ENCODE data around the gene TIMM8A. TPM values are rescaled to one million over a fixed set of nuclear protein-coding genes. Genes with fewer than 3 reads are reported as not detected.

The TIMM8A gene
- 1 to 10 TPM; 6.0 to 7.4 (median 7.0) TPM for total RNA-seq
- 4.3 TPM for total RNA-seq (2013)

- Mint-ChIP-seq H3K4me1 (peaks cover 0 to 10% of the 10 kb centered on the region in 2 donors), H3K36me3 (no peaks in the 10 kb centered on the region), H3K9me3 (no peaks in the 10 kb centered on the region), H3K4me3 (peak within 1 kb of the TSS; percentile 87), H3K27ac (peak within 1 kb of the TSS; percentile 71 to 89), H3K27me3 (ENCODE audit: low read depth in 2 of 2) (no peaks in the 10 kb centered on the region)
- Histone ChIP-seq H3K27ac (ENCODE audit: low read length) (peak within 1 kb of the TSS; percentile 84), H3K27me3 (ENCODE audit: control insufficient read depth, insufficient read depth, low read length) (no peaks in the 10 kb centered on the region), H3K9me3 (ENCODE audit: control insufficient read depth, insufficient read depth, low read length) (no peaks in the 10 kb centered on the region), H3K4me1 (ENCODE audit: control insufficient read depth, insufficient read depth, low read length) (peaks cover 13% of the 10 kb centered on the region), H3K36me3 (ENCODE audit: control insufficient read depth, insufficient read depth, low read length) (no peaks in the 10 kb centered on the region), H3K4me3 (ENCODE audit: low read length) (peak within 1 kb of the TSS; percentile 97)
- WGBS (ENCODE audit: insufficient coverage) = under 1% methylated on average over 55 of the region's 55 CpGs
- TF ChIP-seq, protein P1, sequence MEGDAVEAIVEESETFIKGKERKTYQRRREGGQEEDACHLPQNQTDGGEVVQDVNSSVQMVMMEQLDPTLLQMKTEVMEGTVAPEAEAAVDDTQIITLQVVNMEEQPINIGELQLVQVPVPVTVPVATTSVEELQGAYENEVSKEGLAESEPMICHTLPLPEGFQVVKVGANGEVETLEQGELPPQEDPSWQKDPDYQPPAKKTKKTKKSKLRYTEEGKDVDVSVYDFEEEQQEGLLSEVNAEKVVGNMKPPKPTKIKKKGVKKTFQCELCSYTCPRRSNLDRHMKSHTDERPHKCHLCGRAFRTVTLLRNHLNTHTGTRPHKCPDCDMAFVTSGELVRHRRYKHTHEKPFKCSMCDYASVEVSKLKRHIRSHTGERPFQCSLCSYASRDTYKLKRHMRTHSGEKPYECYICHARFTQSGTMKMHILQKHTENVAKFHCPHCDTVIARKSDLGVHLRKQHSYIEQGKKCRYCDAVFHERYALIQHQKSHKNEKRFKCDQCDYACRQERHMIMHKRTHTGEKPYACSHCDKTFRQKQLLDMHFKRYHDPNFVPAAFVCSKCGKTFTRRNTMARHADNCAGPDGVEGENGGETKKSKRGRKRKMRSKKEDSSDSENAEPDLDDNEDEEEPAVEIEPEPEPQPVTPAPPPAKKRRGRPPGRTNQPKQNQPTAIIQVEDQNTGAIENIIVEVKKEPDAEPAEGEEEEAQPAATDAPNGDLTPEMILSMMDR (IDR thresholded peaks at IDR 0.05) = no peak
- ATAC-seq (peak; percentile 98 to 99 (median 99)), DNase-seq (peak; percentile 66 to 85)
- intact Hi-C loops (cut with micrococcal nuclease) = loop anchor here (2.0 kb wide), 1 partner anchor 42 kb away; the partner anchor contains the start of gene RPL36A
Observed at GRCh38 chrX:101348452-101349192, at the start of gene TIMM8A. TIMM8A (minus strand) TSS chrX:101348742; CDS start chrX:101348664, 78 bp downstream.

GRCh38 chrX:101397779-101398178 is 49.2 kb upstream of the TIMM8A start:
- ATAC-seq = no peak
- no peak overlapping the region for H3K4me3 ChIP-seq (ENCODE audit: low read length)
- DNase-seq = no peak
- intact Hi-C loops (cut with micrococcal nuclease) = no loop called here
- TF ChIP-seq, protein P1 (IDR thresholded peaks at IDR 0.05) = no peak
- no peaks in the 10 kb centered on the region for H3K27me3 Mint-ChIP-seq (ENCODE audit: low read depth in 2 of 2)
- H3K27me3 ChIP-seq (ENCODE audit: control insufficient read depth, insufficient read depth, low read length) = no peaks in the 10 kb centered on the region
- no peaks in the 10 kb centered on the region for H3K4me1 Mint-ChIP-seq
- H3K36me3 ChIP-seq (ENCODE audit: control insufficient read depth, insufficient read depth, low read length) = peaks cover 5% of the 10 kb centered on the region
- H3K4me1 ChIP-seq (ENCODE audit: control insufficient read depth, insufficient read depth, low read length) = no peaks in the 10 kb centered on the region
- H3K4me3 Mint-ChIP-seq = no peak overlapping the region
- no peaks in the 10 kb centered on the region for H3K9me3 ChIP-seq (ENCODE audit: control insufficient read depth, insufficient read depth, low read length)
- WGBS (ENCODE audit: insufficient coverage) = 88% methylated on average over 4 of the region's 4 CpGs
- H3K9me3 Mint-ChIP-seq = no peaks in the 10 kb centered on the region
- H3K27ac Mint-ChIP-seq = no peak overlapping the region
- no peaks in the 10 kb centered on the region for H3K36me3 Mint-ChIP-seq
- H3K27ac ChIP-seq (ENCODE audit: low read length) = no peak overlapping the region

- no peak for DNase-seq
- TF ChIP-seq, protein P1 (IDR thresholded peaks at IDR 0.05) = no peak
- no peak overlapping the region for H3K27ac ChIP-seq (ENCODE audit: low read length)
- no CpG with 5 or more reads among the region's 1 CpG for WGBS (ENCODE audit: insufficient coverage)
- Mint-ChIP-seq H3K36me3 (no peaks in the 10 kb centered on the region), H3K4me1 (peaks cover 8 to 13% of the 10 kb centered on the region in 2 donors), H3K27me3 (ENCODE audit: low read depth in 2 of 2) (no peaks in the 10 kb centered on the region), H3K9me3 (no peaks in the 10 kb centered on the region), H3K4me3 (no peak overlapping the region), H3K27ac (peak overlapping the region; percentile 17 to 51)
- no peak for ATAC-seq
- peaks cover 8% of the 10 kb centered on the region for H3K4me1 ChIP-seq (ENCODE audit: control insufficient read depth, insufficient read depth, low read length)
- intact Hi-C loops (cut with micrococcal nuclease) = no loop called here
- H3K9me3 ChIP-seq (ENCODE audit: control insufficient read depth, insufficient read depth, low read length) = no peaks in the 10 kb centered on the region
- H3K4me3 ChIP-seq (ENCODE audit: low read length) = no peak overlapping the region
- H3K27me3 ChIP-seq (ENCODE audit: control insufficient read depth, insufficient read depth, low read length) = no peaks in the 10 kb centered on the region
- peaks cover 10% of the 10 kb centered on the region for H3K36me3 ChIP-seq (ENCODE audit: control insufficient read depth, insufficient read depth, low read length)
Observed at GRCh38 chrX:101395789-101396188, 47.2 kb upstream of the TIMM8A start.

All from natural killer cell (primary cell).